HUES64 (cell line): ENCODE data around the gene RUFY3.

Experiments used
- H3K27ac ChIP-seq: 2 replicates; pipeline ENCODE4 v1.7.0; 2013; ENCODE audit warnings: low read depth, low read length, inconsistent platforms
- H3K27me3 ChIP-seq: 2 replicates; pipeline ENCODE4 v1.6.1; 2013; ENCODE audit warnings: mild to moderate bottlenecking, low read length; ENCODE audit not compliant: insufficient read depth
- H3K36me3 ChIP-seq: 2 replicates; pipeline ENCODE4 v1.6.1; 2013; ENCODE audit warnings: mild to moderate bottlenecking, low read length; ENCODE audit not compliant: insufficient read depth
- H3K4me1 ChIP-seq: 2 replicates; pipeline ENCODE4 v1.6.1; 2013; ENCODE audit warnings: mild to moderate bottlenecking, low read length, moderate library complexity; ENCODE audit not compliant: insufficient read depth
- H3K4me3 ChIP-seq: 2 replicates; pipeline ENCODE4 v1.5.1; 2013; ENCODE audit warnings: mild to moderate bottlenecking, low read length, moderate library complexity
- H3K9ac ChIP-seq: 2 replicates; pipeline ENCODE4 v1.6.1; 2013; ENCODE audit warnings: mild to moderate bottlenecking, low read depth, low read length
- H3K9me3 ChIP-seq: 2 replicates; pipeline ENCODE4 v1.6.1; 2013; ENCODE audit warnings: low read depth, low read length; ENCODE audit not compliant: insufficient read depth
- WGBS: fragments of 150-250, 120-280 bp; methylation state at CpG from one replicate; pipeline ENCODE4 v1.1.7; 2013; ENCODE audit warnings: missing lambda C conversion rate; 5-methylcytosine and 5-hydroxymethylcytosine counted together

Gene RUFY3

GRCh38 chr4:70741867-70742658 lies 20.3 kb downstream of the RUFY3 start:
- Histone ChIP-seq H3K27ac (no peak overlapping the region), H3K27me3 (no peaks in the 10 kb centered on the region), H3K9ac (no peak overlapping the region), H3K4me3 (no peak overlapping the region), H3K36me3 (no peaks in the 10 kb centered on the region), H3K4me1 (peaks cover 18% of the 10 kb centered on the region; the same call in 1 of the 2 replicates), H3K9me3 (no peaks in the 10 kb centered on the region)
- 89% methylated on average over 4 of the region's 5 CpGs for WGBS

- Histone ChIP-seq H3K27ac (no peak overlapping the region), H3K4me1 (peaks cover 18% of the 10 kb centered on the region; the same call in 1 of the 2 replicates), H3K27me3 (no peaks in the 10 kb centered on the region), H3K4me3 (no peak overlapping the region), H3K9me3 (no peaks in the 10 kb centered on the region), H3K9ac (no peak overlapping the region), H3K36me3 (no peaks in the 10 kb centered on the region)
- WGBS: no CpG with 5 or more reads among the region's 1 CpG
These were observed 22.0 kb downstream of the RUFY3 start for GRCh38 chr4:70743731-70744130.

DNA sequence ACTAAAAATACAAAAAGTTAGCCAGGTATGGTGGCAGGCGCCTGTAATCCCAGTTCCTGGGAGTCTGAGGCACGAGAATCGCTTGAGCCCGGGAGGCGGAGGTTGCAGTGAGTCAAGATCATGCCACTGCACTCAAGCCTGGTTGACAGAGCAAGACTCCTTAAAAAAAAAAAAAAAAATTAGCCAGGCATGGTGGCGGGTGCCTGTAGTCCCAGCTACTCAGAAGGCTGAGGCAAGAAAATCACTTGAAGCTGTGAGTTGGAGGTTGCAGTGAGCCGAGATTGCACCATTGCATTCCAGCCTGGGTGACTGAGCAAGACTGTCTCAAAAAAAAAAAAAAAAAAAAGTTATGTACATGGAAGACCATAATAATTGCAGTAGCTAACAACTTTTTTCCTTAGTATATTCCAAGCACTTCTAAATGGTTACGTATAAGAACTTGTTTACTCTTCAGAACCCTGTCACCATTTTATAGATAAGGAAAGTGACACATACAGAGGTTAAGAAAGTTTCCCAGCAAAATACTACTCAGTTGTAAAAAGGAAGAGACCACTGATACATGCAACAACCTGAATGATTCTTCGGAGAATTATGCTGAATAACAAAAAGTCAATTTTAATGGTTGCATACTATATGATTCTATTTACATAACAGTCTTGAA lies 24.5 kb downstream of the RUFY3 start:
- 91% methylated on average over 9 of the region's 9 CpGs for WGBS
- Histone ChIP-seq H3K36me3 (no peaks in the 10 kb centered on the region), H3K9me3 (no peaks in the 10 kb centered on the region), H3K4me1 (peaks cover 12% of the 10 kb centered on the region; the same call in 1 of the 2 replicates), H3K27ac (no peak overlapping the region), H3K4me3 (no peak overlapping the region), H3K9ac (no peak overlapping the region), H3K27me3 (no peaks in the 10 kb centered on the region)

DNA sequence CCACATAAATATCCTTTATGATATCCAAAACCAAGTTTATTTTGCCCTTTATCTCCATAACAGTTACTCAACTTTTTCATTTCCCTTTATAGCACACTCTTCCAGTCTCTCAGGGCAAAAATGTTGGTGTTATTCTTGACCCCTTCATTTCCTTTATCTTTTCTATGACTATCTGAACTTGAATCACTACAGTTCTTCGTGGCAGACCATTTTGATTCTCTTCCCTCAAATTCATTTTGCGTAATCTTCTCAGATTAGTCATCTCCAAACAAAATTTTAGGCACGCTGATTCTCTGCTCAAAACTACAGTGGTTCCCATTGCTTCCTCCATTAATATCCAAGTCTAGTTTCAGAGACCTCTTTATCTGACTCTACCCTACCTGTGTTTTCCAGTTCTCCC lies 26.1 kb downstream of the RUFY3 start:
- no peak overlapping the region for H3K9ac ChIP-seq
- WGBS: 94% methylated on average over 3 of the region's 3 CpGs

DNA sequence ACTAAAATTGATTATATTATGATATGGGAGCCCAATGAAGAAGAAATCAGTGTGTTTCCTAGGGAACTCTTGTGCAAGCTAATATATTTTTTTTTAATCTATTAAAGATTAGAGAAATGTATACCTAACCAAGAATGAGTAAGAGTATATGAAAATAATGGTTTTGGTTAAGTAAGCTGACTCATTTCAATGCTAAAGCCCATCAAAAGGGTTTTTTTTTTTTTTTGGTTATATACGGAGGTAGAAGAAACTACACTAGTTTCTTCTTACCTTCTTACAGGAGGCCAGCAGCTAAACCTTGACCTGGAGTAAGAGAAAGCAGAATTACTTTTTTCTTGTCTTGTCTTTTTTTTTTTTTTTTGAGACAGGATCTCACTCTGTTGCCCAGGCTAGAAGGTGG lies 27.5 kb downstream of the RUFY3 start:
- H3K27me3 ChIP-seq: no peaks in the 10 kb centered on the region
- no peak overlapping the region for H3K27ac ChIP-seq
- H3K4me3 ChIP-seq: no peak overlapping the region
- no peak overlapping the region for H3K9ac ChIP-seq
- no peaks in the 10 kb centered on the region for H3K9me3 ChIP-seq
- no CpG with 5 or more reads among the region's 1 CpG for WGBS
- H3K4me1 ChIP-seq: no peaks in the 10 kb centered on the region
- H3K36me3 ChIP-seq: no peaks in the 10 kb centered on the region

More for the DNA sequence above, 26.1 kb downstream of the RUFY3 start:
- Histone ChIP-seq H3K36me3 (no peaks in the 10 kb centered on the region), H3K4me1 (no peaks in the 10 kb centered on the region), H3K27ac (no peak overlapping the region), H3K4me3 (no peak overlapping the region), H3K9me3 (no peaks in the 10 kb centered on the region), H3K27me3 (no peaks in the 10 kb centered on the region)

GRCh38 chr4:70752236-70752635 lies 30.5 kb downstream of the RUFY3 start:
- Histone ChIP-seq H3K4me1 (no peaks in the 10 kb centered on the region), H3K27ac (no peak overlapping the region), H3K9me3 (no peaks in the 10 kb centered on the region), H3K9ac (no peak overlapping the region), H3K4me3 (no peak overlapping the region), H3K36me3 (no peaks in the 10 kb centered on the region), H3K27me3 (no peaks in the 10 kb centered on the region)
- WGBS: 92% methylated on average over 1 of the region's 1 CpG

GRCh38 chr4:70753630-70754029 lies 31.9 kb downstream of the RUFY3 start:
- Histone ChIP-seq H3K4me3 (no peak overlapping the region), H3K4me1 (no peaks in the 10 kb centered on the region), H3K9ac (no peak overlapping the region), H3K27me3 (no peaks in the 10 kb centered on the region), H3K36me3 (no peaks in the 10 kb centered on the region), H3K27ac (no peak overlapping the region), H3K9me3 (no peaks in the 10 kb centered on the region)

DNA sequence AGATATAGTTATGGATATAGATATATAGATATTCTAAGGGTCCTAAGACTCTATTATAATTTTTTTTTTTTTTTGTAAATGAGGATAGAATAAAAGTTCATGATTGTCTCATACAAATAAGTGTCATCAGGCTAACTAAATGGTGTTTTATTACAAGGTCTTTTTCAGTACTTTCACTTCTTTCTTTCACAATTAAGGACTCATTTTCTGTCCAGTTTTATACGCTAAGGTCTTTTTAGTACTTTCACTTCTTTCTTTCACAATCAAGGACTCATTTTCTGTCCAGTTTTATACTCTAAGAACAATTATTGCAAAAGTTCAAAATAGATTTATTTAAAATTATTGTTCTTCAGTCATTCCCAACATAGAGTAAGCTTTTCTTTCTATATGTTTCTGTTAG lies 32.7 kb downstream of the RUFY3 start:
- Histone ChIP-seq H3K4me3 (no peak overlapping the region), H3K9ac (no peak overlapping the region), H3K9me3 (no peaks in the 10 kb centered on the region), H3K36me3 (no peaks in the 10 kb centered on the region), H3K27me3 (no peaks in the 10 kb centered on the region), H3K4me1 (no peaks in the 10 kb centered on the region), H3K27ac (no peak overlapping the region)
- 93% methylated on average over 1 of the region's 1 CpG for WGBS

GRCh38 chr4:70754990-70755688 lies 33.4 kb downstream of the RUFY3 start:
- WGBS: 95% methylated on average over 9 of the region's 10 CpGs
- no peak overlapping the region for H3K27ac ChIP-seq

DNA sequence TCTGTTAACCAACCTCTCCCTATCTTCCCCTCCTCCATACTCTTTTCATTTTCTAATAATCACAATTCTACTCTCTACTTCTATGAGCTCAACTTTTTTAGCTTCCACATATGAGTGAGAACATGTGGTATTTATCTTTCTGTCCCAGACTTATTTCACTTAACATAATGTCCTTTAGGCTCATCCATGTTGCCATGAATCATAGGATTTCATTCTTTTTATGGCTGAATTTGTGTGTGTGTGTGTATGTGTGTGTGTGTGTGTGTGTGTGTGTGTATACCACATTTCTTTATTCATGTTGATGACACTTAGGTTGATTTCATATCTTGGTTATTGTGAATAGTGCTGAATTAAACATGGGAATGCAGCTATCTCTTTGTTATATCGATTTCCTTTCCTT lies 37.4 kb downstream of the RUFY3 start:
- Histone ChIP-seq H3K27me3 (no peaks in the 10 kb centered on the region), H3K27ac (no peak overlapping the region), H3K36me3 (0 out of 2 replicates have a peak, but pooled peaks cover 2% of the 10 kb centered on the region), H3K9me3 (no peaks in the 10 kb centered on the region), H3K4me3 (no peak overlapping the region), H3K9ac (no peak overlapping the region), H3K4me1 (no peaks in the 10 kb centered on the region)
- WGBS: 95% methylated on average over 1 of the region's 1 CpG

More at GRCh38 chr4:70754990-70755688, 33.4 kb downstream of the RUFY3 start:
- Histone ChIP-seq H3K4me1 (no peaks in the 10 kb centered on the region), H3K9ac (no peak overlapping the region), H3K4me3 (no peak overlapping the region), H3K27me3 (no peaks in the 10 kb centered on the region), H3K36me3 (no peaks in the 10 kb centered on the region), H3K9me3 (no peaks in the 10 kb centered on the region)

GRCh38 chr4:70759627-70760026 lies 37.9 kb downstream of the RUFY3 start:
- Histone ChIP-seq H3K27ac (no peak overlapping the region), H3K9me3 (no peaks in the 10 kb centered on the region), H3K9ac (no peak overlapping the region)

More at GRCh38 chr4:70759627-70760026, 37.9 kb downstream of the RUFY3 start:
- peaks cover 6% of the 10 kb centered on the region for H3K36me3 ChIP-seq
- no peaks in the 10 kb centered on the region for H3K27me3 ChIP-seq
- no peak overlapping the region for H3K4me3 ChIP-seq
- H3K4me1 ChIP-seq: no peaks in the 10 kb centered on the region
